H9 (cell line): ENCODE measurements around the gene KLHL14. TPM values are rescaled to one million over a fixed set of nuclear protein-coding genes. Genes with fewer than 3 reads are reported as not detected.
A peak's percentile ranks its signal among the peaks of the same experiment; 100 is the strongest.

Experiments used
- DNase-seq: peaks from one replicate; pipeline ENCODE4 v3.0.0-alpha.2; 2017
- H2AFZ ChIP-seq: one replicate; pipeline ENCODE4 v1.6.1; 2013; ENCODE audit warnings: mild to moderate bottlenecking, low read length, control low read depth, moderate library complexity
- H2AK5ac ChIP-seq: 2 replicates; pipeline ENCODE4 v1.6.1; 2013; ENCODE audit warnings: low read length, control low read depth, mixed read lengths; ENCODE audit not compliant: insufficient read length
- H2BK120ac ChIP-seq: one replicate; pipeline ENCODE4 v1.6.1; 2013; ENCODE audit warnings: low read depth, mild to moderate bottlenecking, low read length, control low read depth, inconsistent platforms; ENCODE audit not compliant: poor library complexity, severe bottlenecking
- H2BK12ac ChIP-seq: 2 replicates; pipeline ENCODE4 v1.6.1; 2013; ENCODE audit warnings: low read length, control low read depth, mixed read lengths, low read depth; ENCODE audit not compliant: insufficient read length
- H2BK15ac ChIP-seq: 2 replicates; pipeline ENCODE4 v1.6.1; 2013; ENCODE audit warnings: low read depth, low read length, control low read depth
- H2BK20ac ChIP-seq: one replicate; pipeline ENCODE4 v1.6.1; 2013; ENCODE audit warnings: low read depth, mild to moderate bottlenecking, low read length, control low read depth, inconsistent platforms; ENCODE audit not compliant: poor library complexity, severe bottlenecking
- H2BK5ac ChIP-seq: 2 replicates; pipeline ENCODE4 v1.6.1; 2013; ENCODE audit warnings: low read length, control low read depth, mixed read lengths; ENCODE audit not compliant: insufficient read length
- H3K14ac ChIP-seq: 2 replicates; pipeline ENCODE4 v1.6.1; 2013; ENCODE audit warnings: low read length, control low read depth; ENCODE audit not compliant: insufficient read depth
- H3K18ac ChIP-seq: 2 replicates; pipeline ENCODE4 v1.6.1; 2013; ENCODE audit warnings: low read depth, mild to moderate bottlenecking, mixed read lengths, low read length, control low read depth; ENCODE audit not compliant: insufficient read length
- H3K23ac ChIP-seq: 2 replicates; pipeline ENCODE4 v1.6.1; 2013; ENCODE audit warnings: low read length, control low read depth, mixed read lengths, low read depth; ENCODE audit not compliant: insufficient read length
- H3K23me2 ChIP-seq: 2 replicates; pipeline ENCODE4 v1.6.1; 2013; ENCODE audit warnings: low read depth, mild to moderate bottlenecking, mixed read lengths, low read length, control low read depth; ENCODE audit not compliant: insufficient read length, poor library complexity, severe bottlenecking
- H3K27ac ChIP-seq: 2 replicates; pipeline ENCODE4 v1.5.1; 2013; ENCODE audit warnings: low read length, control low read depth, mixed read lengths, low read depth; ENCODE audit not compliant: insufficient read length
- H3K27me3 ChIP-seq: 2 replicates; pipeline ENCODE4 v1.6.1; 2013; ENCODE audit warnings: low read length, control low read depth, inconsistent platforms; ENCODE audit not compliant: insufficient read depth
- H3K4ac ChIP-seq: 2 replicates; pipeline ENCODE4 v1.6.1; 2013; ENCODE audit warnings: low read depth, mild to moderate bottlenecking, control low read depth, inconsistent platforms, low read length, moderate library complexity
- H3K4me1 ChIP-seq: 2 replicates; pipeline ENCODE4 v1.6.1; 2013; ENCODE audit warnings: low read length, control low read depth, inconsistent platforms; ENCODE audit not compliant: insufficient read depth
- H3K4me2 ChIP-seq: 2 replicates; pipeline ENCODE4 v1.6.1; 2013; ENCODE audit warnings: low read length, control low read depth, mixed read lengths; ENCODE audit not compliant: insufficient read length, insufficient read depth
- H3K56ac ChIP-seq: 2 replicates; pipeline ENCODE4 v1.6.1; 2013; ENCODE audit warnings: low read depth, mild to moderate bottlenecking, mixed read lengths, low read length, control low read depth; ENCODE audit not compliant: insufficient read length
- H3K79me1 ChIP-seq: 2 replicates; pipeline ENCODE4 v1.6.1; 2013; ENCODE audit warnings: low read depth, mild to moderate bottlenecking, moderate library complexity, low read length, control low read depth, inconsistent platforms; ENCODE audit not compliant: insufficient read depth, poor library complexity, severe bottlenecking
- H3K79me2 ChIP-seq: 2 replicates; pipeline ENCODE4 v1.6.1; 2013; ENCODE audit warnings: low read length, control low read depth, inconsistent platforms; ENCODE audit not compliant: insufficient read depth
- H3K9ac ChIP-seq: 2 replicates; pipeline ENCODE4 v1.6.1; 2013; ENCODE audit warnings: low read length, control low read depth, mixed read lengths; ENCODE audit not compliant: insufficient read length; ENCODE audit errors: extremely low read depth
- H3K9me3 ChIP-seq: one replicate; pipeline ENCODE4 v1.6.1; 2013; ENCODE audit warnings: low read depth, low read length, inconsistent platforms; ENCODE audit not compliant: control insufficient read depth
- H3T11ph ChIP-seq: one replicate; pipeline ENCODE4 v1.6.1; 2013; ENCODE audit warnings: mild to moderate bottlenecking, low read length, control low read depth, inconsistent platforms
- H4K20me1 ChIP-seq: one replicate; pipeline ENCODE4 v1.6.1; 2013; ENCODE audit not compliant: control insufficient read depth, insufficient read length, insufficient read depth
- H4K5ac ChIP-seq: 2 replicates; pipeline ENCODE4 v1.6.1; 2013; ENCODE audit warnings: low read depth, mild to moderate bottlenecking, mixed read lengths, low read length, control low read depth; ENCODE audit not compliant: insufficient read length
- H4K8ac ChIP-seq: replicated peaks from 2 replicates; pipeline ENCODE4 v1.6.1; 2013; ENCODE audit warnings: low read length, control low read depth, mixed read lengths, low read depth; ENCODE audit not compliant: insufficient read length
- H4K91ac ChIP-seq: 2 replicates; pipeline ENCODE4 v1.6.1; 2013; ENCODE audit warnings: low read depth, mild to moderate bottlenecking, moderate library complexity, mixed read lengths, low read length, control low read depth; ENCODE audit not compliant: insufficient read length
- H3K27ac Mint-ChIP-seq, 3 experiments: 2 replicates in 2 of 3; 3 replicates in 1 of 3; pipeline ENCODE4 v1.8.0; 2020 to 2021; ENCODE audit warnings: mixed read lengths in 3 of 3, mild to moderate bottlenecking in 1 of 3, moderate library complexity in 1 of 3
- H3K27me3 Mint-ChIP-seq: 2 replicates; pipeline ENCODE4 v1.8.0; 2021; ENCODE audit warnings: low read depth, mild to moderate bottlenecking, moderate library complexity, mixed read lengths
- H3K36me3 Mint-ChIP-seq, 3 experiments: 2 replicates in 2 of 3; 3 replicates in 1 of 3; pipeline ENCODE4 v1.8.0; 2020 to 2021; ENCODE audit warnings: low read depth in 3 of 3, mixed read lengths in 3 of 3; ENCODE audit not compliant: insufficient read depth in 1 of 3
- H3K4me1 Mint-ChIP-seq, 2 experiments: 2 replicates each; pipeline ENCODE4 v1.8.0; 2020; ENCODE audit warnings: mixed read lengths in 2 of 2
- H3K4me3 Mint-ChIP-seq, 2 experiments: 2 replicates in 1 of 2; 3 replicates in 1 of 2; pipeline ENCODE4 v1.8.0; 2020 to 2021; ENCODE audit warnings: mild to moderate bottlenecking in 2 of 2, mixed read lengths in 2 of 2, moderate library complexity in 1 of 2
- H3K9me3 Mint-ChIP-seq, 2 experiments: 2 replicates in 1 of 2; 3 replicates in 1 of 2; pipeline ENCODE4 v1.8.0; 2020; ENCODE audit warnings: mild to moderate bottlenecking in 2 of 2, mixed read lengths in 2 of 2, moderate library complexity in 1 of 2
- WGBS: extraction: QIAGEN DNeasy Blood & Tissue Kit; methylation state at CpG from one replicate; pipeline ENCODE4 v1.1.7; 2013; ENCODE audit warnings: missing lambda C conversion rate, low lambda C conversion rate, mixed read lengths; ENCODE audit not compliant: insufficient read length; ENCODE audit errors: extremely low coverage; 5-methylcytosine and 5-hydroxymethylcytosine counted together
- total RNA-seq: library from RNA; stranded (reverse); gene quantifications from 2 replicates; pipeline ENCODE4 v1.2.1, GENCODE V29; 2021
- TF ChIP-seq, protein P1 (sequence below): fragments of 200-600 bp; sonication (generic); conservative IDR thresholded peaks from 3 replicates; pipeline ENCODE4 v1.8.0; 2021; ENCODE audit warnings: antibody characterized with exemption, mild to moderate bottlenecking

Gene KLHL14
- total RNA-seq, 1 experiment from 2014 or later: 1.0 TPM

DNA sequence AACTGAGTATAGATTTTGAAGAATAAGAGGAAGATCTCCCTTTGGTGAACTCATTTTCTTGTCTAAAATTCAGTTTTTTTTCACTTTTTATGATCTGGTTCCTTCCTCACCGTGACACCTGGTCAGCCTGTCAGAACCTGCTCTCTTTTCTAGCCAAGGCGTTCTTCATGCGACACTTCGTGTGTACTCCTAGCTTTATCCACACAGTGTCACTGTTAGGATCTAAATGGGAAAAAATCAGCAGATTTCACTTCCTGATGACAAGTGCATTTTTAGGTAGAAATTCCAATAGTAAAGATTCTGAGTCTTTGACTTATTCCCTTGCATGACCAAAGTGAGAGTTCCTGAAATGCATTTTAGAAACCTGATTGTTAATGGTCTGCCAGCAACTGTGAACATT, 89.8 kb downstream of the KLHL14 start:
- no peak overlapping the region for H4K91ac ChIP-seq
- WGBS: no CpG with 5 or more reads among the region's 4 CpGs
- H2AK5ac ChIP-seq: no peak overlapping the region
- DNase-seq: no peak
- no peak overlapping the region for H4K5ac ChIP-seq
- no peaks in the 10 kb centered on the region for H3K79me1 ChIP-seq
- H3K4me3 Mint-ChIP-seq: no peak overlapping the region
- no peaks in the 10 kb centered on the region for H3K36me3 Mint-ChIP-seq
- H4K20me1 ChIP-seq: no peaks in the 10 kb centered on the region
- no peak overlapping the region for H3K56ac ChIP-seq
- H3K9me3 Mint-ChIP-seq: no peaks in the 10 kb centered on the region
- H3K27me3 Mint-ChIP-seq: no peaks in the 10 kb centered on the region
- H3K4ac ChIP-seq: no peak overlapping the region
- no peak overlapping the region for H2AFZ ChIP-seq
- no peak overlapping the region for H3K4me2 ChIP-seq
- H3K18ac ChIP-seq: no peak overlapping the region
- TF ChIP-seq, protein P1, sequence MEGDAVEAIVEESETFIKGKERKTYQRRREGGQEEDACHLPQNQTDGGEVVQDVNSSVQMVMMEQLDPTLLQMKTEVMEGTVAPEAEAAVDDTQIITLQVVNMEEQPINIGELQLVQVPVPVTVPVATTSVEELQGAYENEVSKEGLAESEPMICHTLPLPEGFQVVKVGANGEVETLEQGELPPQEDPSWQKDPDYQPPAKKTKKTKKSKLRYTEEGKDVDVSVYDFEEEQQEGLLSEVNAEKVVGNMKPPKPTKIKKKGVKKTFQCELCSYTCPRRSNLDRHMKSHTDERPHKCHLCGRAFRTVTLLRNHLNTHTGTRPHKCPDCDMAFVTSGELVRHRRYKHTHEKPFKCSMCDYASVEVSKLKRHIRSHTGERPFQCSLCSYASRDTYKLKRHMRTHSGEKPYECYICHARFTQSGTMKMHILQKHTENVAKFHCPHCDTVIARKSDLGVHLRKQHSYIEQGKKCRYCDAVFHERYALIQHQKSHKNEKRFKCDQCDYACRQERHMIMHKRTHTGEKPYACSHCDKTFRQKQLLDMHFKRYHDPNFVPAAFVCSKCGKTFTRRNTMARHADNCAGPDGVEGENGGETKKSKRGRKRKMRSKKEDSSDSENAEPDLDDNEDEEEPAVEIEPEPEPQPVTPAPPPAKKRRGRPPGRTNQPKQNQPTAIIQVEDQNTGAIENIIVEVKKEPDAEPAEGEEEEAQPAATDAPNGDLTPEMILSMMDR: peak; percentile 49
- no peak overlapping the region for H4K8ac ChIP-seq
- H2BK15ac ChIP-seq: no peak overlapping the region
- H3K9me3 ChIP-seq: no peaks in the 10 kb centered on the region
- H3K4me1 Mint-ChIP-seq: no peaks in the 10 kb centered on the region
- no peak overlapping the region for H3K27ac ChIP-seq
- H2BK12ac ChIP-seq: no peak overlapping the region
- H3K79me2 ChIP-seq: no peaks in the 10 kb centered on the region
- H3K4me1 ChIP-seq: no peaks in the 10 kb centered on the region
- no peak overlapping the region for H3K14ac ChIP-seq
- no peak overlapping the region for H2BK120ac ChIP-seq
- no peak overlapping the region for H3T11ph ChIP-seq
- no peak overlapping the region for H3K9ac ChIP-seq
- H3K27me3 ChIP-seq: no peaks in the 10 kb centered on the region
- H2BK5ac ChIP-seq: no peak overlapping the region
- no peak overlapping the region for H2BK20ac ChIP-seq
- H3K27ac Mint-ChIP-seq: no peak overlapping the region
- no peaks in the 10 kb centered on the region for H3K23me2 ChIP-seq
- no peak overlapping the region for H3K23ac ChIP-seq
